H9 (cell line): ENCODE measurements around the gene CEACAM18. TPM values are rescaled to one million over a fixed set of nuclear protein-coding genes. Genes with fewer than 3 reads are reported as not detected.

Source experiments
- DNase-seq: peaks from one replicate; pipeline ENCODE4 v3.0.0-alpha.2; 2017
- H2AFZ ChIP-seq: one replicate; pipeline ENCODE4 v1.6.1; 2013; ENCODE audit warnings: mild to moderate bottlenecking, low read length, control low read depth, moderate library complexity
- H2AK5ac ChIP-seq: 2 replicates; pipeline ENCODE4 v1.6.1; 2013; ENCODE audit warnings: low read length, control low read depth, mixed read lengths; ENCODE audit not compliant: insufficient read length
- H2BK120ac ChIP-seq: one replicate; pipeline ENCODE4 v1.6.1; 2013; ENCODE audit warnings: low read depth, mild to moderate bottlenecking, low read length, control low read depth, inconsistent platforms; ENCODE audit not compliant: poor library complexity, severe bottlenecking
- H2BK12ac ChIP-seq: 2 replicates; pipeline ENCODE4 v1.6.1; 2013; ENCODE audit warnings: low read length, control low read depth, mixed read lengths, low read depth; ENCODE audit not compliant: insufficient read length
- H2BK15ac ChIP-seq: 2 replicates; pipeline ENCODE4 v1.6.1; 2013; ENCODE audit warnings: low read depth, low read length, control low read depth
- H2BK20ac ChIP-seq: one replicate; pipeline ENCODE4 v1.6.1; 2013; ENCODE audit warnings: low read depth, mild to moderate bottlenecking, low read length, control low read depth, inconsistent platforms; ENCODE audit not compliant: poor library complexity, severe bottlenecking
- H2BK5ac ChIP-seq: 2 replicates; pipeline ENCODE4 v1.6.1; 2013; ENCODE audit warnings: low read length, control low read depth, mixed read lengths; ENCODE audit not compliant: insufficient read length
- H3K14ac ChIP-seq: 2 replicates; pipeline ENCODE4 v1.6.1; 2013; ENCODE audit warnings: low read length, control low read depth; ENCODE audit not compliant: insufficient read depth
- H3K18ac ChIP-seq: 2 replicates; pipeline ENCODE4 v1.6.1; 2013; ENCODE audit warnings: low read depth, mild to moderate bottlenecking, mixed read lengths, low read length, control low read depth; ENCODE audit not compliant: insufficient read length
- H3K23ac ChIP-seq: 2 replicates; pipeline ENCODE4 v1.6.1; 2013; ENCODE audit warnings: low read length, control low read depth, mixed read lengths, low read depth; ENCODE audit not compliant: insufficient read length
- H3K23me2 ChIP-seq: 2 replicates; pipeline ENCODE4 v1.6.1; 2013; ENCODE audit warnings: low read depth, mild to moderate bottlenecking, mixed read lengths, low read length, control low read depth; ENCODE audit not compliant: insufficient read length, poor library complexity, severe bottlenecking
- H3K27ac ChIP-seq: 2 replicates; pipeline ENCODE4 v1.5.1; 2013; ENCODE audit warnings: low read length, control low read depth, mixed read lengths, low read depth; ENCODE audit not compliant: insufficient read length
- H3K27me3 ChIP-seq: 2 replicates; pipeline ENCODE4 v1.6.1; 2013; ENCODE audit warnings: low read length, control low read depth, inconsistent platforms; ENCODE audit not compliant: insufficient read depth
- H3K4ac ChIP-seq: 2 replicates; pipeline ENCODE4 v1.6.1; 2013; ENCODE audit warnings: low read depth, mild to moderate bottlenecking, control low read depth, inconsistent platforms, low read length, moderate library complexity
- H3K4me1 ChIP-seq: 2 replicates; pipeline ENCODE4 v1.6.1; 2013; ENCODE audit warnings: low read length, control low read depth, inconsistent platforms; ENCODE audit not compliant: insufficient read depth
- H3K4me2 ChIP-seq: 2 replicates; pipeline ENCODE4 v1.6.1; 2013; ENCODE audit warnings: low read length, control low read depth, mixed read lengths; ENCODE audit not compliant: insufficient read length, insufficient read depth
- H3K56ac ChIP-seq: 2 replicates; pipeline ENCODE4 v1.6.1; 2013; ENCODE audit warnings: low read depth, mild to moderate bottlenecking, mixed read lengths, low read length, control low read depth; ENCODE audit not compliant: insufficient read length
- H3K79me1 ChIP-seq: 2 replicates; pipeline ENCODE4 v1.6.1; 2013; ENCODE audit warnings: low read depth, mild to moderate bottlenecking, moderate library complexity, low read length, control low read depth, inconsistent platforms; ENCODE audit not compliant: insufficient read depth, poor library complexity, severe bottlenecking
- H3K79me2 ChIP-seq: 2 replicates; pipeline ENCODE4 v1.6.1; 2013; ENCODE audit warnings: low read length, control low read depth, inconsistent platforms; ENCODE audit not compliant: insufficient read depth
- H3K9ac ChIP-seq: 2 replicates; pipeline ENCODE4 v1.6.1; 2013; ENCODE audit warnings: low read length, control low read depth, mixed read lengths; ENCODE audit not compliant: insufficient read length; ENCODE audit errors: extremely low read depth
- H3K9me3 ChIP-seq: one replicate; pipeline ENCODE4 v1.6.1; 2013; ENCODE audit warnings: low read depth, low read length, inconsistent platforms; ENCODE audit not compliant: control insufficient read depth
- H3T11ph ChIP-seq: one replicate; pipeline ENCODE4 v1.6.1; 2013; ENCODE audit warnings: mild to moderate bottlenecking, low read length, control low read depth, inconsistent platforms
- H4K20me1 ChIP-seq: one replicate; pipeline ENCODE4 v1.6.1; 2013; ENCODE audit not compliant: control insufficient read depth, insufficient read length, insufficient read depth
- H4K5ac ChIP-seq: 2 replicates; pipeline ENCODE4 v1.6.1; 2013; ENCODE audit warnings: low read depth, mild to moderate bottlenecking, mixed read lengths, low read length, control low read depth; ENCODE audit not compliant: insufficient read length
- H4K8ac ChIP-seq: replicated peaks from 2 replicates; pipeline ENCODE4 v1.6.1; 2013; ENCODE audit warnings: low read length, control low read depth, mixed read lengths, low read depth; ENCODE audit not compliant: insufficient read length
- H4K91ac ChIP-seq: 2 replicates; pipeline ENCODE4 v1.6.1; 2013; ENCODE audit warnings: low read depth, mild to moderate bottlenecking, moderate library complexity, mixed read lengths, low read length, control low read depth; ENCODE audit not compliant: insufficient read length
- H3K27ac Mint-ChIP-seq, 3 experiments: 2 replicates in 2 of 3; 3 replicates in 1 of 3; pipeline ENCODE4 v1.8.0; 2020 to 2021; ENCODE audit warnings: mixed read lengths in 3 of 3, mild to moderate bottlenecking in 1 of 3, moderate library complexity in 1 of 3
- H3K27me3 Mint-ChIP-seq: 2 replicates; pipeline ENCODE4 v1.8.0; 2021; ENCODE audit warnings: low read depth, mild to moderate bottlenecking, moderate library complexity, mixed read lengths
- H3K36me3 Mint-ChIP-seq, 3 experiments: 2 replicates in 2 of 3; 3 replicates in 1 of 3; pipeline ENCODE4 v1.8.0; 2020 to 2021; ENCODE audit warnings: low read depth in 3 of 3, mixed read lengths in 3 of 3; ENCODE audit not compliant: insufficient read depth in 1 of 3
- H3K4me1 Mint-ChIP-seq, 2 experiments: 2 replicates each; pipeline ENCODE4 v1.8.0; 2020; ENCODE audit warnings: mixed read lengths in 2 of 2
- H3K4me3 Mint-ChIP-seq, 2 experiments: 2 replicates in 1 of 2; 3 replicates in 1 of 2; pipeline ENCODE4 v1.8.0; 2020 to 2021; ENCODE audit warnings: mild to moderate bottlenecking in 2 of 2, mixed read lengths in 2 of 2, moderate library complexity in 1 of 2
- H3K9me3 Mint-ChIP-seq, 2 experiments: 2 replicates in 1 of 2; 3 replicates in 1 of 2; pipeline ENCODE4 v1.8.0; 2020; ENCODE audit warnings: mild to moderate bottlenecking in 2 of 2, mixed read lengths in 2 of 2, moderate library complexity in 1 of 2
- WGBS: extraction: QIAGEN DNeasy Blood & Tissue Kit; methylation state at CpG from one replicate; pipeline ENCODE4 v1.1.7; 2013; ENCODE audit warnings: missing lambda C conversion rate, low lambda C conversion rate, mixed read lengths; ENCODE audit not compliant: insufficient read length; ENCODE audit errors: extremely low coverage; 5-methylcytosine and 5-hydroxymethylcytosine counted together
- total RNA-seq: library from RNA; stranded (reverse); gene quantifications from 2 replicates; pipeline ENCODE4 v1.2.1, GENCODE V29; 2021
- TF ChIP-seq, protein P1 (sequence below): fragments of 200-600 bp; sonication (generic); conservative IDR thresholded peaks from 3 replicates; pipeline ENCODE4 v1.8.0; 2021; ENCODE audit warnings: antibody characterized with exemption, mild to moderate bottlenecking

CEACAM18 gene
- total RNA-seq, 1 experiment from 2014 or later, result not detected

DNA sequence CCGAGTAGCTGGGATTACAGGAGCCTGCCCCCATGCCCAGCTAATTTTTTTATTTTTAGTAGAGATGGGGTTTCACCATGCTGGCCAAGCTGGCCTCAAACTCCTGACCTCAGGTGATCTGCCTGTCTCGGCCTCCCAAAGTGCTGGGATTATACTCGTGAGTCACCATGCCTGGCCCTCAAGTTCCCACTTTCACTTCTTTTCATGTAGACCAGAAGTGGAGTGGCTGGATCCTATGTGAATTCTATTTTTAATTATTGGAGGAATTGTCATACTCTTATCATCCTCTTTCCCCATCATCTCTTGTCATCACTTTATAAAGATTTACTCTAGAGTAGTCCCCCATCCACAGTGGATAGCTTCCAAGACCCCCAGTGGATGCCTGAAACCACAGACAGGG lies 48.1 kb upstream of the CEACAM18 start:
- Mint-ChIP-seq H3K27me3 (peaks cover 48% of the 10 kb centered on the region), H3K36me3 (no peaks in the 10 kb centered on the region)
- TF ChIP-seq, protein P1, sequence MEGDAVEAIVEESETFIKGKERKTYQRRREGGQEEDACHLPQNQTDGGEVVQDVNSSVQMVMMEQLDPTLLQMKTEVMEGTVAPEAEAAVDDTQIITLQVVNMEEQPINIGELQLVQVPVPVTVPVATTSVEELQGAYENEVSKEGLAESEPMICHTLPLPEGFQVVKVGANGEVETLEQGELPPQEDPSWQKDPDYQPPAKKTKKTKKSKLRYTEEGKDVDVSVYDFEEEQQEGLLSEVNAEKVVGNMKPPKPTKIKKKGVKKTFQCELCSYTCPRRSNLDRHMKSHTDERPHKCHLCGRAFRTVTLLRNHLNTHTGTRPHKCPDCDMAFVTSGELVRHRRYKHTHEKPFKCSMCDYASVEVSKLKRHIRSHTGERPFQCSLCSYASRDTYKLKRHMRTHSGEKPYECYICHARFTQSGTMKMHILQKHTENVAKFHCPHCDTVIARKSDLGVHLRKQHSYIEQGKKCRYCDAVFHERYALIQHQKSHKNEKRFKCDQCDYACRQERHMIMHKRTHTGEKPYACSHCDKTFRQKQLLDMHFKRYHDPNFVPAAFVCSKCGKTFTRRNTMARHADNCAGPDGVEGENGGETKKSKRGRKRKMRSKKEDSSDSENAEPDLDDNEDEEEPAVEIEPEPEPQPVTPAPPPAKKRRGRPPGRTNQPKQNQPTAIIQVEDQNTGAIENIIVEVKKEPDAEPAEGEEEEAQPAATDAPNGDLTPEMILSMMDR, result no peak

More for the DNA sequence above, 48.1 kb upstream of the CEACAM18 start:
- Histone ChIP-seq H2BK5ac (no peak overlapping the region), H3T11ph (no peak overlapping the region), H3K9ac (no peak overlapping the region), H3K27ac (no peak overlapping the region), H2BK120ac (no peak overlapping the region), H2BK12ac (no peak overlapping the region), H2AK5ac (no peak overlapping the region), H3K14ac (no peak overlapping the region), H3K9me3 (no peaks in the 10 kb centered on the region), H3K79me2 (no peaks in the 10 kb centered on the region), H4K91ac (no peak overlapping the region), H3K27me3 (no peaks in the 10 kb centered on the region), H3K4me1 (no peaks in the 10 kb centered on the region), H2BK15ac (no peak overlapping the region), H3K4ac (no peak overlapping the region), H4K5ac (no peak overlapping the region), H3K56ac (no peak overlapping the region), H2BK20ac (no peak overlapping the region), H3K18ac (no peak overlapping the region), H3K4me2 (no peak overlapping the region), H3K79me1 (no peaks in the 10 kb centered on the region), H4K20me1 (no peaks in the 10 kb centered on the region), H3K23ac (no peak overlapping the region), H2AFZ (no peak overlapping the region), H4K8ac (no peak overlapping the region), H3K23me2 (no peaks in the 10 kb centered on the region)
- no peak overlapping the region for H3K4me3 Mint-ChIP-seq
- no CpG with 5 or more reads among the region's 3 CpGs for WGBS
- no peaks in the 10 kb centered on the region for H3K4me1 Mint-ChIP-seq
- no peak for DNase-seq
- no peak overlapping the region for H3K27ac Mint-ChIP-seq
- peaks cover 0 to 38% of the 10 kb centered on the region in 2 experiments; a peak in 3 of 5 replicates for H3K9me3 Mint-ChIP-seq
